HG02623 (cell line): ENCODE data around the gene B2M.
"Not testable (repeated sequence)": the region's sequence is repeated elsewhere in the genome, so short reads cannot be mapped to it uniquely, and the experiment has no call there.

Source experiments
- ATAC-seq: cut with Tn5 transposase; IDR thresholded peaks from one replicate; pipeline ENCODE4 v1.9.1; 2021; ENCODE audit warnings: moderate library complexity; ENCODE audit not compliant: unreplicated experiment

The B2M gene

DNA sequence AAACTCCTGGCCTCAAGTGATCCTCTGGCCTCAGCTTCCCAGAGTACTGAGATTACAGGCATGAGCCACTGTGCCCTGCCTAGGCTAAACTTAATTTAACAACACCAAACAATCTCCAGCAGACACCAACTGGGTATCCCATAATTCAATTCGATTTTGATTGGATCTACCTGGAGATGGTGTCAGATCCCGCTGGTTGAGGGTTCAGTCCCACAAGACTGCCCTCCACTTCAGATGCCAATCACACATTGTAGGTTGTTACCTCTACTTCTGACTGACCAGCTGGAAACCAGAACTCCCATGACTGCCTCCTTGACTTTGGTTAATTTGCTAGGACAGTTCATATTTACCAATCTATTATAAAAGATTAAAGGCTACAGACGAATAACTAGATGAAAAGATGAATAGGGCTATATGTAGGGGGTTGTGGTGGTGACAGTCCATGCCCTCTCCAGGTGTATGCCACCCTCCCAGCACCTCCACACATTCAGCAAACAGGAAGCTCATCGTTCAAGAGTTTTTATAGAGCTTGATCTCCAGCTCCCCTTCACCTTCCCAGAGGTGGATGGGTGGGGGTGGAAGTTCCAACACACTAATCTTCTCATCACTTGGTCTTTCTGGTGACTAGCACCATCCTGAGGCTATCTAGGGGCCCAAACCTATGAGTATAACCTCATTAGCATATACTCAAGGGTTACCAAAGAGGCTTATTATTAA, 9.3 kb downstream of the B2M start:
- no peak for ATAC-seq

GRCh38 chr15:44722011-44722410, 10.7 kb downstream of the B2M start:
- no peak for ATAC-seq

DNA sequence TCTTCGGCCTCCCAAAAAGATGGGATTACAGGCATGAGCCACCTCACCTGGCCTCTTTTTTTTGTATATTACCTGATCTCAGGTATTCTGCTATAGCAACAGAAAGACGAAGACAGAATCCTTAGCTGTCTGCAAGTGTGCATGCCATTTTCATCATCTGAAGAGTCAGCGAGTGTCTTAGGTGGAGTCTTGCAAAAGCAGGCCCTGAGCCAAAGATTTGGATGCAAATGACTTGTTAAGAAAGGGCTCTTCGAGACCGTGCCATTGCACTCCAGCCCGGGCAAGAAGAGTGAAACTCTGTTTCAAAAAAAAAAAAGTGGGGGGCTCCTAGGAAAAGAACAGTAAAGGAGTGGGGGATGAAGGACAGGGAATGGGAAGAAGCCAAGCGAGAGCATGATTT, 14.8 kb downstream of the B2M start:
- ATAC-seq = no peak

DNA sequence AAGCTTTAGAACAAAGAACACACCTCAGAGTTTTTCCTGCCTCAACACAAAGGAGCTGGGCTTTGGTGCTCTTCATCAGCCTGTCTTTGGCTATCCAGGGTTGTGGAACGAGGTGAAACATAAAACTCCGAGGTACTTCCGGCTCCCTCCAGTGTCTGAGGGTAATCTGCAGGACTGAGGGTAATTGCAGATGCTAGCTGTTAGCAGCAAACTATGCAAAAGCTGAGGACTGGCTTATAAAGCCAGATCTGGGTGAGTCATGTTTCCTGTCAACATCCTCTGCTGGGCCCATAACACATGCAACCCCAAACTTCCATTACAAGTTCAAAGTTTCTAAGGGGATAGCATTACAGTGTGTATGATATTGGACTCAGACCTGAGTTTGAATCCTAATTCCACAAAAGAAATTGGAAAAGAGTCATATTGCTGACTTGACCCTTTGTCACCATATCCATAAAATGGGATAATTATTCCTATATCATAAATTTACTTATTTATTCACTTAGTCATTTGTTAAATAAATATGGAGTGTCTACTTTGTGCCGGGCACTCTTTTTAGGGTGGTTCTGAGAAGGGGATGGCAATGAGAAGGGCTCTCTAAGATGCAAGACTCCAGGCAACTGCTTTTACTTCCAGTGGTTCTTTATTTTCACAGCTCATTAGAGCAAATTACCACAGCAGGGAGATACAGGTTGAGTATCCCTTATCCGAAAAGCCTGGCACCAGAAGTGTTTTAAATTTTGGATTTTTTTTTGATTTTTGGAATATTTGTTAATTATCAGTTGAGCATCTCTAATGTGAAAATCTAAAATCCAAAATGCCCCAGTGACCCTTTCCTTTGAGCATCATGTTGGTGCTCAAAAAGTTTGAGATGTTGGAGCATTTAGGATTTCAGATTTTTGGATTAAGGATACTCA, 15.5 kb downstream of the B2M start:
- ATAC-seq = no peak

DNA sequence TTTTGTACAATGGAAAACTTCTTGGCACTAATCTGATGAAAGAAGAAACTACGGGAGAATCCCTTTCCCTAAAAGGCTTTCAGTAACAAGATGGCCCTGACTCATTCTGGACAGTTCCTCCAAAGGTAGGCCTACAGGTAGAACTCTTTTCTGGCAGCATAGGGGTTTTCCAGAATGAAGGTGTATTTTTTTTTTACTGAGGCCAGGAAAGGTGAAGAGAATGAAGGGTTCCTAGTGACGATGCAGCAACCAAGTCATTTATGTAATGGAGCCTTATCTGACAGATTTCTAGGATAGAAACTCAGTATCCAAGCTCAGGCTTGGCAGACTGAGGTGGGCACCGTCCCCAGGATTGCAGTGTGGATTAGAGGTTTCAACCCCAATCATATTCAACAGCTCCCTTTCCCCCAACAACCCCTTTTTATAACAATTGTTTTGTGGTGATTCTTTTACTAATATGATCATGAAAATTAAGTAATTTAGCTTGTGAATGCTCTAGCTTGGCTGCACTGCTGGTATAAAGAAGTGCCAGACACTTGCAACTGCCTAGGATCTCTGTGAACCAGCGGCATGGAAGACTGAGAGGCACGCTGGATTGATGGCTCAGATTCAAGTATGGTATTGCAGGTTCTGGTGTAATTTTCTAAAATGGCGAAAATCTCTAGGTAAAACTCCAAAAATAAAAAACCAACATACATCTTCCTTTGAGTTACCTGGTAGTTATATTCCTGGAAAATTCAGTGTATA, 16.3 kb downstream of the B2M start:
- no peak for ATAC-seq

DNA sequence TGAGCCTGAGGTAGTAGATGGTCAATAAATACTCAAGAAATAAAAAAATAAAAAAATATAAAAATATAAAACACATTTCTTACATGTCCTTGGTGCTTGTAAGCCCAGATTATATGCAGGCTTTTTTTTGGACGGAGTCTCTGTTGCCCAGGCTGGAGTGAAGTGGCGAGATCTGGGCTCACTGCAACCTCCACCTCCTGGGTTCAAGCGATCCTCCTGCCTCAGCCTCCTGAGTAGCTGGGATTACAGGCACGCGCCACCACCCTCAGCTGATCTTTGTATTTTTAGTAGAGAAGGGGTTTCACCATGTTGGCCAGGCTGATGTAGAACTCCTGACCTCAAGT, 16.9 kb downstream of the B2M start:
- not testable (repeated sequence) for ATAC-seq

- peak; percentile 77 for ATAC-seq
These were observed 17.5 kb downstream of the B2M start for GRCh38 chr15:44728576-44729407.

DNA sequence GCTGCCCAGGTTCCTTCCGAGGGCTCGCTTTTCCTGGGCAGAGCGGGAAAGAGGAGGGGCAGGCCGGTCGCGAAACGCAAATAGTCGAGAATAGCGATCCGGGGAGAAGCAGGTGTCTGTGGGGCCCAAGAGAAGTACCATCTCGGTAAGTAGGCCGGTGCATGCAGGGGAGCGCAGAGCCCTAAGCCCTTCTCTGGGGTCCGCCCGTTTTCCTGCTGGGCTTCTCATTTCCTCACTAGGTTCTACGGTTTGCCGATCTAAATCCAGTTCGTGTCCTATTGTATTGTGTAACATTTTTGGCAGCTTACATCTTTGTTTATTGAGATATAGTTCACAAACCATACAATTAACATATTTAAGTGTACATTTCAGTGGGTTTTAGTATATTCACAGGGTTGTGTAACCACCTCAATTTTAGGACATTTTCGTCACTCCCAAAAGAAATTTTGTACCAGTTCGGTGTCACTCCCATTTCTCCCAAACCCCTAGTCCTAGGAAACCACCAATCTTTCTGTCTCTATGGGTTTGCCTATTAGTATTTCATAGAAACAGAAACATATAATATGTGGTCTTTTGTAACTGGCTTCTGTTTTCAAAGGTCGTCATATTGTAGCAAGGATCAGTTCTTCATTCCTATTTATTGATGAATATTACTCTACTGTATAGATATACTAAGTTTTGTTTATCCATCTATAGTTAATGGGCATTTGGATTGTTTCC, 18.3 kb downstream of the B2M start:
- ATAC-seq = no peak

- no peak for ATAC-seq
These were observed 23.6 kb downstream of the B2M start for GRCh38 chr15:44734839-44735481.

DNA sequence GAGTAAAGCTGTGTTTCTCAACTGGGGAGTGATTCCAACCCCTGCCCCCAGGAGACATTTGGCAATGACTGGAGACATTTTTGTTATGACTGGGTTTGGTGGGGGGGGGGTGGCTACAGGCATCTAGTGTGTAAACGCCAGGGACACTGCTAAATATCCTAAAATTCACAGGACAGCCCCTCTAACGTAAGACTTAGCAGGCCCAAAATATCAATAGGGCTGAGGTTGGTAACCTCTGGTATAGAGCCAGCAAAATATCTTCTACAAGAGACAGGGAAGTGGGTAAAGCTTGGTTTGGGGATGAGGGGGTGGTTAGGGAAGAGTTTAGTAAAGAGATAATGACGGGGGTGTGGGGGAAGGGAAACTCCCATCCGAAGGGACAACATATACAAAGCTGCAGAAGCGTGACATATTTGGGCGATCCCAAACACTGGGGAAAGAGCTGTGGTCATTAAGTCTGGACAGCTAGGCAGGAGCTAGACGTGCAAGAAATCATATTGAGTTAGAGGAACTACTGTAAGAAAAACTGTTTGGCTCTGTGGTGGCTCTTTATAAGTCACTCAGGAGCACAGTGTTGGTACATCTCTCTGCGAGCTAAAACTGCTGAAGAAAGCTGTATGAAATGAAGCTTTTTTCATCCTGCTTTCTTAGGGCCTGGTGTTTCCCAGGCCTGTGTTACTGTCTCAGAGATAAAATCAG, 24.3 kb downstream of the B2M start:
- no peak for ATAC-seq

- ATAC-seq = no peak
These were observed 25.0 kb downstream of the B2M start, which contains the start of gene TRIM69 for GRCh38 chr15:44736181-44736765. Gene TRIM69 (plus strand): TSS chr15:44736528. CDS start chr15:44736705, 177 bp downstream.

- ATAC-seq = no peak
These were observed 27.1 kb downstream of the B2M start for GRCh38 chr15:44738340-44738984.

DNA sequence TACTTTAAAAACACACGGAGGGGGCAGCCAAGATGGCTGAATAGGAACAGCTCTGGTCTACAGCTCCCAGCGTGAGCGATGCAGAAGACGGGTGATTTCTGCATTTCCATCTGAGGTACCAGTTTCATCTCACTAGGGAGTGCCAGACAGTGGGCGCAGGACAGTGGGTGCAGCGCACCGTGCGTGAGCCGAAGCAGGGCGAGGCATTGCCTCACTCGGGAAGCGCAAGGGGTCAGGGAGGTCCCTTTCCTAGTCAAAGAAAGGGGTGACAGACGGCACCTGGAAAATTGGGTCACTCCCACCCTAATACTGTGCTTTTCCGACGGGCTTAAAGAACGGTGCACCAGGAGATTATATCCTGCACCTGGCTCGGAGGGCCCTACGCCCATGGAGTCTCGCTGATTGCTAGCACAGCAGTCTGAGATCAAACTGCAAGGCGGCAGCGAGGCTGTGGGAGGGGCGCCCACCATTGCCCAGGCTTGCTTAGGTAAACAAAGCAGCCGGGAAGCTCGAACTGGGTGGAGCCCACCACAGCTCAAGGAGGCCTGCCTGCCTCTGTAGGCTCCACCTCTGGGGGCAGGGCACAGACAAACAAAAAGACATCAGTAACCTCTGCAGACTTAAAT, 28.0 kb downstream of the B2M start:
- not testable (repeated sequence) for ATAC-seq

DNA sequence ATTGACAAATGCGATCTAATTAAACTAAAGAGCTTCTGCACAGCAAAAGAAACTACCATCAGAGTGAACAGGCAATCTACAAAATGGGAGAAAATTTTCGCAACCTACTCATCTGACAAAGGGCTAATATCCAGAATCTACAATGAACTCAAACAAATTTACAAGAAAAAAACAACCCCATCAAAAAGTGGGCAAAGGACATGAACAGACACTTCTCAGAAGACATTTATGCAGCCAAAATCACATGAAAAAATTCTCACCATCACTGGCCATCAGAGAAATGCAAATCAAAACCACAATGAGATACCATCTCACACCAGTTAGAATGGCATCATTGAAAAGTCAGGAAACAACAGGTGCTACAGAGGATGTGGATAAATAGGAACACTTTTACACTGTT, 32.1 kb downstream of the B2M start:
- not testable (repeated sequence) for ATAC-seq

GRCh38 chr15:44753345-44753744, 42.0 kb downstream of the B2M start:
- ATAC-seq = no peak

DNA sequence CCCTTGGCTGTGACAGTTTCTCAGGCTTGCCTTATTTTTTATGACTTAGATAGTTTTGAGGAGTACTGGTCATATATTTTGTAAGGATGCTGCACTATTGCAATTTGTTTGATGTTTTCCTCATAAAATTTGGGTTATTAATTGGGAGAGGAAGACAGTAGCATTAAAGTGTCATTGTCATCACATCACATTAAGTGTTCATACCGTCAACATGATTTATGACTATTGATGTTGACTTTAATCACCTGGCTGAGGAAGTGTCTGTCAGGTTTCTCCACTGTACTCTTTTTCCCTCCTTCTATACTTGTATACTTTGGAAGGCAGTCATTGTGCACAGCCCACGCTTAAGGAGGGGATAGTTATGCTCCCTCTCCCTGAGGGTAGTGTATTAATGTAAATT, 51.9 kb downstream of the B2M start:
- ATAC-seq = no peak

DNA sequence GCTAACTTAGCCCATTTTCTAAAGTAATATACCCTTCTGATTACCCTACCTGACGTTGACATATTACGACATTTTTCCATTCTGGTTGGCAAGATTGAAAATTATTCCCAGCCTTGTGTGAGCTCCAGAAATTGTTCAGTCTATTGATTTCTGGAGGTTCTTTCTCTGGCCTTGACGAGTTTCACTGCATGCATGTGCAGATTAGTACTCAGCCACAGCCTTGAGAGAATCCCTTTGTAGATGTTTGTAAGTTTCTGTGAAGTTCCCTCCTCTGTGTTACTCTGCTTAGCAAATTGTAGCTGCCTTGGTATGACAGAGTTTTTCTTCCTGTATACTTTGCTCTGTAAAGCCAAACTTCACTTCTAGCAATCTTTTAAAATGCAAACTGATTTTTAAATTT, 52.5 kb downstream of the B2M start:
- ATAC-seq = no peak

GRCh38 chr15:44765036-44765435, 53.7 kb downstream of the B2M start:
- ATAC-seq = no peak
